NCI-H1417 treated with DMSO at 0.1 percent for 48 hours (cell line): Measurements from ENCODE around the gene IPO9.
"Not testable (repeated sequence)": the region's sequence is repeated elsewhere in the genome, so short reads cannot be mapped to it uniquely, and the experiment has no call there.

Source experiments
- DNase-seq: peaks from one replicate; lab custom pipeline; 2025; lab: John Stamatoyannopoulos, UW

Gene IPO9

GRCh38 chr1:201889090-201889968, 60.4 kb downstream of the IPO9 start:
- no peak for DNase-seq

- no peak for DNase-seq
Measured at GRCh38 chr1:201890223-201890622, 61.3 kb downstream of the IPO9 start.

- no peak for DNase-seq
Measured at GRCh38 chr1:201890806-201891450, 62.0 kb downstream of the IPO9 start.

GRCh38 chr1:201891451-201892045, 62.6 kb downstream of the IPO9 start:
- no peak for DNase-seq

DNA sequence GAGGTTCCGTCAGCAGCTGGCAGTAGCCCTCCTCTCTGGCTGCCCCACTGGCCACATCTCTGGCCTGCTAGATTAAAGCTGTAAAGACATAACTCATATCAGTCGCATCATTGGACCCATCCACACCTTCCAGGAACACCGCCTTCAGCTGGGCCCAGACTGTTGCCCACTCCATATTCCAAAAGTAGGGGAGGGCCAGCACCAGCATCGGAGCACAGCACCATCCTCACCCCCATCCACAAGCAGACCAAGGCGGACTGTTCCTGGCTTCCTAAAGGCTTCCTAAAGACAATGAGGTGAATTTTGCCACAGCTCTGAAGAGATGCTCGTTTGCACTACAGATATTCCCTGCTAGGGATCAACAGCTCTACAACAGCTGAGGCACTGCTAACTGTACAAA, 63.3 kb downstream of the IPO9 start:
- no peak for DNase-seq

GRCh38 chr1:201893431-201893830, 64.5 kb downstream of the IPO9 start:
- no peak for DNase-seq

- no peak for DNase-seq
Measured at GRCh38 chr1:201894343-201895119, 65.6 kb downstream of the IPO9 start.

DNA sequence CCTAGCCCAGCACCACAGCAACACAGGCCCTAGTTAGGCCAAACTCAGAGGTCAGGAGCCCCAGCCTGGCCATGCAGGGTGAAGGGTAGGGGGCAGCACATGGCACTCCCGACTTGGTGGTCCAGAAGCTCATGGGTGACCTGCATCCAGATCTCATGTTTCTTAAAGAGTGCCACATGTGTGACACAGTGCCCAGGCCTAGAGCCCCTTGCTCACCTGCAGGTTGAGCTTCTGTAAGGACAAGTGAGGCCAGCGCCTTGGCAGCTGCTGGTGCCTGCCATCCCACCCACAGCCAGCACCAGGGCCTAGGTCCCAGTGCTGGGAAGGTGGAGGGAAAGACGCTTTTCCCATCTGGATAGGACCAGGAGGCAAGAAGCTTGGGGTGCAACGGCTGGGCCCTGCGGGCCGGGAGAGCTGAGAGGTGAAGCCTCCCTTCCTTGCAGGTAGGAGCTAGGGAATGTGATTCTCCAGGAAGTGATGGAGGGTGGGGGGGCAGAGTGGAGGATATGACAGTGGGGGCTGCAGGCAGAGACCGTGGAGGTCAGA, 66.2 kb downstream of the IPO9 start:
- DNase-seq: no peak

DNA sequence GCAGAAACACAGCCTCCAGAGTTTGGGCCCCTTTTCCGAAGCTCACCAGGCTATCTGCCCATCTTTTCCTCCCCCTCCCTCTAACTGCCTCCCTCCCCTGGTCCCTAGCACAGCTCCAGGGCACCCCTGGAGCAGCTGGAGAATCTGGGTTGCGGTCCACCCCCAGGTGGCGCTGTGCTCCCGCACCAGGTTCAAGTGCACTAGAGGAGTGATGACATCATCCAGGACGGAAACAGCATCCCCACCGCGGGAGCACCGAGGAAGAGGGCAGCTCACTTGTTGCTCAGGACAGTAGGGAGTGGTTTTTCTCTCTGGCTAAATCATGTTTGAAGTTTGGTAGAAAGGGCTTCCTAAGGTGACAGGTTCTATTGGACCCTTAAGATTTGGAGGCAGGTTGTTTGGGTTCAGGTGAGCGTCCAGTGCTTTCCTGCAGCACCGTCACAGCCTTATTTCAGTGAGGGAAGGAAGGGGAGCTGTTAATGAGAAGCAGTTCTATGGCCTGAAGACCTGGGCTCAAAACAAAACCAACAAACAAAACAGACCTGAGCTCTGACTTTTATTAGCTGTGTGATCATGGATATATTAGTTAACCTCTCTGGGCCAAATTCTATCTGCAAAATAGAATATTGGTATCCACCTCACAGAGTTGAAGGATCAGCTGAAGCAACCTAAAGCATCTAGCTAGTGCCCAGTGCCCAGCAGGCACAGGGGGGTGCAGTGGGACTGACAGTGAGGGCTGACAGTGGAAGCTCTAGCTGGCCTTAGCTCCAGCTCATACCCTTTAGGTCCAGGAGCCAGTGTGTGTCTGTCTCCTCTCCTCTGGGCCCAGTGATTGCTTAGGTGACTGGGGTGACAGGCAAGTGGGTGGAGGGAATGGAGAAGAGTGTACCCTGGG, 67.2 kb downstream of the IPO9 start:
- DNase-seq: peak; percentile 39

DNA sequence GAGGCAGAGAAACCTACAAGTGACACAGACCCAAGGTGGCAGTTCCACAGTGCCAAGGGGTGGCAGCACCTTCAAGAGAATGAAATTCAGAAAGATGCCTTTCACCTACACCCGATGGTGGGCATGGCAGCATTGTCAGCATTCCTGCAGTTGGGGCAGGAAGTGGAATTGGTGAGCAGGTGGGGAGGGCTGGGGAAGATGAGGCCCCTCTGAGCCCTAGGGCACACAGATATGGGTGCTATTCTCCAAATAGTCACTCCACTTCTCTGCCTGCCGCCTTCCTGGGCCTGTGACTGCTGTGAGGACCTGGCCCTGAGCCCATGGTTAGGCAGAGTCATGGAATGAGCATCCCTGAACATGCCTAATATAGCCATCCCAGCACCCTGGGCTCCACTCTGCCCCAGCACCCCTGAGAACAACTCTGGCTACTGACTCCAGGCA, 68.0 kb downstream of the IPO9 start:
- DNase-seq: no peak

- DNase-seq: no peak
Measured at GRCh38 chr1:201898240-201898894, 69.4 kb downstream of the IPO9 start.

DNA sequence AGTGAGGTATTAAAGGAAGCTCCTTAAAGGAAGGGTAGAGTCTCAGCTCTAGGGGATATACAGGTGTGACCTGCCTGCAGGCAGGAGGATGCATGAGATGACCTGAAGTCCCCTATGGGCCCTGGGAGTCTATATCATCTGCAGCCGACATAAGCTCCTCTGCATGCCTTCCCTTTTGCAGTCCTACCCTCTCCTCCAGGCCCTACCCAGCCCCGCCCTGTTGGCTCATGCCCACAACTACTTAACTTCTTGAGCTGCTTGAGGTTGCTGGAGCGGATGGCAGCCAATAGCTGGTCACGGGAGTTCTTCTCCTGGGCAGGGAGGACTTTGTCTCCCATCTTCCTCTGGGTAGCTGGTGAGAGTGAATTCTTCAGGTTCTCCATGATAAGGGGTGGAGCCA, 70.0 kb downstream of the IPO9 start:
- no peak for DNase-seq

DNA sequence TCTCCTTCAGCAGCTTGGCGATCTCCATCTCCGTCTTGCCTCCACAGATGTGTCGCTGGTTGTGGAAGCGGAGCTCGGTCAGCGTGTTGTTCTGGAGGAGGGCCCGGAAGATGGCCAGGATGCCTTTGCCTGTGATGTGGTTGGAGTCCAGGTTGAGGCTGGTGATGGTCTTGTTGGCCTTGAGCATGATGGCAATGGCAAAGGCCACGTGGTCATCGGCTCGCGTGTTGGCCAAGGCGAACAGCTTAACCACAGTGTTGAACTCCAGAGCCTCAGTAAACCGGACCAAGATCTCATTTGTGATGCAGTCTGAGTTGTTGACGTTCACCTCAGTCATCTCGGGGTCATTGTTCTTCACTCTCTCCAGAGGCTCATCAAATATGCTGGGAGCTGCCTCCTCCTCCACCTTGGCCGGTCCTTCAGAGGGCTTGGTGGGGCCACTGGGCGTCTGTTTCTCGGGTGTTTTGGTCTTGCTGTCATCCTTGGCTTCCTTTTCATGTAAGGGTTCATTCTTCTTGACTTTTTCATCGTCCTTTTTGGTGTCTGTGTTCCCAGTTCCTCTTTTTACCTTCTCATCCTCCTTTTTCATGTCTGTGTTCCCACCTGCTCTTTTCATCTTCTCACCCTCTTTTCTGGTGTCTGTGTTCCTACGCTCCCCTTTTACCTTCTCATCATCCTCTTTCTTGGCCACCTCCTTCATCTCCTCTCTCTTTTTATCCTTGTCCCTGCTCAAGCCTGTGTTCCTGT, 70.9 kb downstream of the IPO9 start:
- DNase-seq: no peak

DNA sequence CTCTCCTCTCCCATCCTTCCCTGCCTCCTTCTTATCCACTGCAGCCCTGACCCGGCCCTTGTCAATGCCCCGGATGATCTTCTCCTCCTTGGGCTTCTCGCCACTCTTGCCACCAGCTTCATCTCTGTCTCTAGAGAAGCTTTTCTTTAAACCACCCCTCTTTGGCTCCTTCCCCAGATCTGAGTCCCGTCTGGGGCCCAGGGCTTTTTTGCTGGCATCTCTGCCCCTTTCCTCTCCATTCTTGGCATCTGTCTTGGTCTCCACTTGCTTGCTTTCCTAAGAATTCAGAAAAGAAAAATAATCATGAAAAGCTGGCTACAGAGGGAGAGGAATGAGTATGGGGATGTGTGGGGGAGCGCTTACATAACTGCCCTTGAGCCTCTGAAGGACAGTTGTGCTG, 71.5 kb downstream of the IPO9 start:
- DNase-seq: no peak

GRCh38 chr1:201901036-201901435, 72.1 kb downstream of the IPO9 start:
- DNase-seq: not testable (repeated sequence)

DNA sequence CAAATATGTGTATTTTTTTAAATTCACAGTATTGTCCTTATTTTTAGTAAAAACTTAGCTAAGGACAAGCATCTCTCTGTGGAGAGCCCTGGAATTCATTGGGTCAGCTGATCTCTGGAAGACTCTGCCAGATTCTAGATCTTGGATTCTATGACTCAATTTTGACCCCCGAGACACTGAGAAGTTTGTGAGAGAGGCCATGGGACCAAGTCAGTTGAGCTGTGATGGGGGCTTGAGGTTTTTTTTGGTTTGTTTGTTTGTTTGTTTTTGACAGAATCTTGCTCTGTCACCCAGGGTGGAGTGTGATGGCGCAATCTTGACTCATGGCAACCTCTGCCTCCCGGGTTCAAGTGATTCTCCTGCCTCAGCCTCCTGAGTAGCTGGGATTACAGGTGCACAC, 73.2 kb downstream of the IPO9 start:
- DNase-seq: no peak

DNA sequence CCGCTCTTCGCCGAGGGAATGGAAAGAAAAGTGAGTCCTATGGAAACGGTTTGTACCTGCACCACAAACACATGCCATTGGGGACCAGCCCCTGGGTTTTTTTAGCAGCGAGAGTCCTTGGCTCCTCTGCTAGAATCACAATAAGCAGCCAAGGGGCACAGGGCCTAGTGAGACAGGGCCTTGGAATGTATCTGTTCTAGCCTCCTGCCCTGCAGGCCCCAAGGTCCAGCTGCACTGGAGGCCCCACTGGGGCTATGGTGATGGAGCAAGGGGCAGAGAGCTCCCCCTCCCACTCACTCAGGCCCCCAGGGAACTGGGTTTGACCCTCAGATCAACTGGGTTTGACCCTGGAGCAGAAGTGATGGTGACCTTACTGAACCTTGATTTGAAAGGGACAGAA, 74.2 kb downstream of the IPO9 start:
- DNase-seq: no peak

- no peak for DNase-seq
Measured at GRCh38 chr1:201904579-201904978, 75.6 kb downstream of the IPO9 start.

- DNase-seq: no peak
Measured at GRCh38 chr1:201905234-201905890, 76.4 kb downstream of the IPO9 start.
